Nephron progenitor cell (in vitro differentiated cells): ENCODE measurements around the gene TSGA10.

Source experiments
- DNase-seq: peaks from one replicate; pipeline ENCODE4 v3.0.0; 2021
- H3K27ac Mint-ChIP-seq: 2 replicates; pipeline ENCODE4 v1.8.0; 2021; ENCODE audit warnings: mild to moderate bottlenecking, moderate library complexity, mixed read lengths
- H3K27me3 Mint-ChIP-seq: 2 replicates; pipeline ENCODE4 v1.8.0; 2021; ENCODE audit warnings: mild to moderate bottlenecking, low read depth, mixed read lengths; ENCODE audit not compliant: poor library complexity
- H3K36me3 Mint-ChIP-seq: 2 replicates; pipeline ENCODE4 v1.8.0; 2021; ENCODE audit warnings: low read depth, mixed read lengths
- H3K4me1 Mint-ChIP-seq: 2 replicates; pipeline ENCODE4 v1.8.0; 2021; ENCODE audit warnings: mixed read lengths
- H3K4me3 Mint-ChIP-seq: 2 replicates; pipeline ENCODE4 v1.8.0; 2021; ENCODE audit warnings: mild to moderate bottlenecking, moderate library complexity, mixed read lengths
- H3K9me3 Mint-ChIP-seq: 2 replicates; pipeline ENCODE4 v1.8.0; 2021; ENCODE audit warnings: mild to moderate bottlenecking, moderate library complexity, mixed read lengths
- TF ChIP-seq, protein P1 (sequence below): fragments of 200-600 bp; sonication (generic); IDR thresholded peaks from 2 replicates; pipeline ENCODE4 v1.5.0; 2021; ENCODE audit warnings: antibody characterized with exemption

Gene TSGA10

GRCh38 chr2:99190548-99190947 lies 35.8 kb upstream of the TSGA10 start:
- no peaks in the 10 kb centered on the region for H3K4me1 Mint-ChIP-seq
- no peaks in the 10 kb centered on the region for H3K27me3 Mint-ChIP-seq
- TF ChIP-seq, protein P1, sequence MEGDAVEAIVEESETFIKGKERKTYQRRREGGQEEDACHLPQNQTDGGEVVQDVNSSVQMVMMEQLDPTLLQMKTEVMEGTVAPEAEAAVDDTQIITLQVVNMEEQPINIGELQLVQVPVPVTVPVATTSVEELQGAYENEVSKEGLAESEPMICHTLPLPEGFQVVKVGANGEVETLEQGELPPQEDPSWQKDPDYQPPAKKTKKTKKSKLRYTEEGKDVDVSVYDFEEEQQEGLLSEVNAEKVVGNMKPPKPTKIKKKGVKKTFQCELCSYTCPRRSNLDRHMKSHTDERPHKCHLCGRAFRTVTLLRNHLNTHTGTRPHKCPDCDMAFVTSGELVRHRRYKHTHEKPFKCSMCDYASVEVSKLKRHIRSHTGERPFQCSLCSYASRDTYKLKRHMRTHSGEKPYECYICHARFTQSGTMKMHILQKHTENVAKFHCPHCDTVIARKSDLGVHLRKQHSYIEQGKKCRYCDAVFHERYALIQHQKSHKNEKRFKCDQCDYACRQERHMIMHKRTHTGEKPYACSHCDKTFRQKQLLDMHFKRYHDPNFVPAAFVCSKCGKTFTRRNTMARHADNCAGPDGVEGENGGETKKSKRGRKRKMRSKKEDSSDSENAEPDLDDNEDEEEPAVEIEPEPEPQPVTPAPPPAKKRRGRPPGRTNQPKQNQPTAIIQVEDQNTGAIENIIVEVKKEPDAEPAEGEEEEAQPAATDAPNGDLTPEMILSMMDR, result no peak
- H3K36me3 Mint-ChIP-seq, result peaks cover 74% of the 10 kb centered on the region
- H3K27ac Mint-ChIP-seq, result no peak overlapping the region
- no peak for DNase-seq
- no peak overlapping the region for H3K4me3 Mint-ChIP-seq
- H3K9me3 Mint-ChIP-seq, result no peaks in the 10 kb centered on the region

GRCh38 chr2:99188357-99188756 lies 33.6 kb upstream of the TSGA10 start:
- Mint-ChIP-seq H3K9me3 (peaks cover 4% of the 10 kb centered on the region), H3K36me3 (peaks cover 77% of the 10 kb centered on the region), H3K4me3 (no peak overlapping the region), H3K4me1 (no peaks in the 10 kb centered on the region), H3K27ac (peak overlapping the region; percentile 9), H3K27me3 (no peaks in the 10 kb centered on the region)
- no peak for DNase-seq
- TF ChIP-seq, protein P1, result no peak

DNA sequence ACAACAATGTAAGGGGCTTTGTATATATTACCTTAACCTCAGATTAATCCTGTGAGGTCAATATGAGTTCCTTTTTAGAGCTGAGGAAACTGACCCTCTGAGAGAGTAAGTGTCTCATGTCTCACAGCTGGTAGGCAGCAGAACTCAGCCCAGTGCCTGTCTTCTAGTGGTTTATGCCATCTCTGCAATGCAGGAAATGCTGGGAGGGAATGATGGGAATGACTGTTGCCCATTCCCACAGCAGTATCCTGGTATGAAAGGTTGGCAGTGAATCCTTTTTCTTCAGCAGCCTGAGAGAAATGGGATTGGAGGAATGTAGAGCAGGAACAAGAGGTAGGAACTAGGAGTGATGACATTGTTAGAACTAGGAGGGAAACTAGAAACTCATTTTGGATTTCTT lies 32.3 kb upstream of the TSGA10 start:
- H3K36me3 Mint-ChIP-seq, result peaks cover 73% of the 10 kb centered on the region
- peak overlapping the region; percentile 82 for H3K27ac Mint-ChIP-seq
- peaks cover 8% of the 10 kb centered on the region for H3K4me1 Mint-ChIP-seq
- TF ChIP-seq, protein P1, result no peak
- H3K27me3 Mint-ChIP-seq, result no peaks in the 10 kb centered on the region
- H3K9me3 Mint-ChIP-seq, result peaks cover 8% of the 10 kb centered on the region
- DNase-seq, result no peak
- H3K4me3 Mint-ChIP-seq, result no peak overlapping the region

DNA sequence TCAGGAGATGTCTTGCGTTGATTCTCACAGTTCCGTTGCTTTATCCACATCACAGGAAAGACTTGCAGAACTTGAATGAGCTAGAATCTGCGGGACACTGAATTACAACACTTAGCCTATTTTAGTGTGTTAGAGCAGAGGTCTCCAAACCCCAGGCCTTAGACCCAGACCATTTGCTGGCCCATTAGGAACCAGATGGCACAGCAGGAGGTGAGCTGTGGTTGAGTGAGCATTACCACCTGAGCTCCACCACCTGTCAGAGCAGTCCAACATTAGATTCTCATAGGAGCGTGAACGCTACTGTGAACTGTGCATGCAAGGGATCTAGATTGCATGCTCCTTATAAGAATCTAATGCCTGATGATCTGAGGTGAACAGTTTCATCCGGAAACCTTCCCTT lies 30.1 kb upstream of the TSGA10 start:
- H3K4me3 Mint-ChIP-seq, result no peak overlapping the region
- H3K4me1 Mint-ChIP-seq, result peaks cover 26% of the 10 kb centered on the region
- peaks cover 52% of the 10 kb centered on the region for H3K36me3 Mint-ChIP-seq
- H3K27ac Mint-ChIP-seq, result no peak overlapping the region
- TF ChIP-seq, protein P1, result no peak
- H3K9me3 Mint-ChIP-seq, result peaks cover 8% of the 10 kb centered on the region
- DNase-seq, result no peak
- H3K27me3 Mint-ChIP-seq, result no peaks in the 10 kb centered on the region

DNA sequence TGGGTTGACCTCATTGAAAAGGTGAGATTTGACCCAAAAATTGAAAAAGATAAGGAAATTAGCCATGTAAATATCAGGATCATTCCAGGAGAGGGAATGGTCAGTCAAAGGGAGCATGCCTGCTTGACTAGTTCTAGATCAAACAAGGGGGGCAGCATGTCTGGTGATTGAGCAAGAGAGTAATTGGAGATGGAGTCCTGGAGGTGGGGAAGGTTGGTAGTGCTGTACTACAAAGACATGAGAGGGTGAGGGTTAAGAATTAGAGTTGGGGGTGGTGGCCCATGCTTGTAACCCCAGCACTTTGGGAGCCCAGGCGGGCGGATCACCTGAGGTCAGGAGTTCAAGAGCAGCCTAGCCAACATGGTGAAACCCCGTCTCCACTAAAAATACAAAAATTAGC lies 28.3 kb upstream of the TSGA10 start:
- no peak for DNase-seq
- TF ChIP-seq, protein P1, result no peak
- peak overlapping the region; percentile 38 for H3K27ac Mint-ChIP-seq
- peaks cover 8% of the 10 kb centered on the region for H3K9me3 Mint-ChIP-seq
- H3K27me3 Mint-ChIP-seq, result no peaks in the 10 kb centered on the region
- H3K4me3 Mint-ChIP-seq, result peak overlapping the region; percentile 100
- peaks cover 42% of the 10 kb centered on the region for H3K4me1 Mint-ChIP-seq
- peaks cover 36% of the 10 kb centered on the region for H3K36me3 Mint-ChIP-seq

DNA sequence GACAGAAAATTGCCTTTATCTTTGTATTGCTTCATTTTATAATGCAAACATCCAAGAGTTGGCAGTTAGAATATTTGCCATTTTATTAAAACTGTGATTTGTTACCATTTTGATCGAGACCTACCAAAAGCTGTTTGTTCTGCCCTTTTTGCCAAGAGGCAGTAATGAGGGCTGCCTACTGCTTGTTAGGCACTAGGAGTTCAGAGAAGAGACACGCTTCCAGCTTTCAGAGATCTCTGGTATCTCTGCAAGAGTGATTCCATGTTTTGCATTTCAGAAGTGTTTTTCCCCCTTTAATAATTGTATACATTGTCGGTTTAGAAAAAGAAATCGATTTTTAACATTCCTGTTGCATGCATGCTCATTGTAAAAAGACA lies 26.9 kb upstream of the TSGA10 start:
- TF ChIP-seq, protein P1, result no peak
- peaks cover 42% of the 10 kb centered on the region for H3K4me1 Mint-ChIP-seq
- H3K9me3 Mint-ChIP-seq, result peaks cover 8% of the 10 kb centered on the region
- no peaks in the 10 kb centered on the region for H3K27me3 Mint-ChIP-seq
- peaks cover 31% of the 10 kb centered on the region for H3K36me3 Mint-ChIP-seq
- H3K27ac Mint-ChIP-seq, result peak overlapping the region; percentile 98
- peak overlapping the region; percentile 100 for H3K4me3 Mint-ChIP-seq
- no peak for DNase-seq
